PC-9 (cell line): ENCODE data around the gene TAF4B.

Experiments used
- EZH2 ChIP-seq: fragments of 200-600 bp; sonication (generic); IDR thresholded peaks from 2 replicates; pipeline ENCODE4 v1.8.0; 2017; ENCODE audit warnings: antibody characterized with exemption, low read depth
- TF ChIP-seq, protein P1 (sequence below): fragments of 200-600 bp; sonication (generic); conservative IDR thresholded peaks from 2 replicates; pipeline ENCODE4 v1.6.1; 2017; ENCODE audit warnings: mixed run types, antibody characterized with exemption, mild to moderate bottlenecking, moderate library complexity

DNA sequence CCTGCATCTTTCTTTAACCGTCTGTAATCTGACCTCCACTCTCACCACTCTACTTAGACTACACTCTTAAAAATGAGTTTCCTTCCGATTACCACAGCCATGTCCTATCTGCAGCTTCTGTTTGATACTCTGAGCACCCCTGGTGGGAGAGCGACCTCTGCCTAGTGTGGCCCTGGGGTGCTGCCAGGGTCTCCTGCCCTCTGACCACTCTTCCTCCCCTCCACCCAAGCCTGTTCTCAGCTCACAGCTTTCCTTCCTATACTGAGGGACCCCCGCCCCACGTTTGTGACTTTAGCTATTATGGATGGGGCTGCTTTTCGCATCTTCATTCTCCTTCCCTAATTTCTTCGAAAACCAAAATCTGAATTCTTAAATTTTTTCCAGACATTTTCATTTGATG, 189.4 kb downstream of the TAF4B start:
- TF ChIP-seq, protein P1, sequence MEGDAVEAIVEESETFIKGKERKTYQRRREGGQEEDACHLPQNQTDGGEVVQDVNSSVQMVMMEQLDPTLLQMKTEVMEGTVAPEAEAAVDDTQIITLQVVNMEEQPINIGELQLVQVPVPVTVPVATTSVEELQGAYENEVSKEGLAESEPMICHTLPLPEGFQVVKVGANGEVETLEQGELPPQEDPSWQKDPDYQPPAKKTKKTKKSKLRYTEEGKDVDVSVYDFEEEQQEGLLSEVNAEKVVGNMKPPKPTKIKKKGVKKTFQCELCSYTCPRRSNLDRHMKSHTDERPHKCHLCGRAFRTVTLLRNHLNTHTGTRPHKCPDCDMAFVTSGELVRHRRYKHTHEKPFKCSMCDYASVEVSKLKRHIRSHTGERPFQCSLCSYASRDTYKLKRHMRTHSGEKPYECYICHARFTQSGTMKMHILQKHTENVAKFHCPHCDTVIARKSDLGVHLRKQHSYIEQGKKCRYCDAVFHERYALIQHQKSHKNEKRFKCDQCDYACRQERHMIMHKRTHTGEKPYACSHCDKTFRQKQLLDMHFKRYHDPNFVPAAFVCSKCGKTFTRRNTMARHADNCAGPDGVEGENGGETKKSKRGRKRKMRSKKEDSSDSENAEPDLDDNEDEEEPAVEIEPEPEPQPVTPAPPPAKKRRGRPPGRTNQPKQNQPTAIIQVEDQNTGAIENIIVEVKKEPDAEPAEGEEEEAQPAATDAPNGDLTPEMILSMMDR, result no peak
- TF ChIP-seq EZH2, result no peak
